RWPE2 (cell line): Measurements from ENCODE around the gene GPR137C.

Experiments used
- ATAC-seq: fragments of 200-7000 bp; cut with Tn5 transposase; 3 replicates; pipeline ENCODE4 v1.9.1; 2021; ENCODE audit warnings: low read depth
- DNase-seq: peaks from one replicate; pipeline ENCODE4 v3.0.0-alpha.2; 2020; ENCODE audit warnings: low spot score
- H3K27ac ChIP-seq: fragments of 450-650 bp; 2 replicates; pipeline ENCODE4 v1.5.1; 2017; ENCODE audit warnings: mild to moderate bottlenecking; ENCODE audit not compliant: poor library complexity, severe bottlenecking
- H3K27me3 ChIP-seq: fragments of 250-450 bp; sonication (Bioruptor Pico); 2 replicates; pipeline ENCODE4 v1.5.1; 2021; ENCODE audit warnings: mild to moderate bottlenecking, moderate library complexity; ENCODE audit not compliant: insufficient read depth, poor library complexity, severe bottlenecking
- H3K36me3 ChIP-seq: fragments of 250-450 bp; sonication (Bioruptor Pico); 2 replicates; pipeline ENCODE4 v1.5.1; 2020; ENCODE audit warnings: low read depth, mild to moderate bottlenecking, moderate library complexity
- H3K4me1 ChIP-seq: fragments of 250-450 bp; sonication (Bioruptor Pico); 2 replicates; pipeline ENCODE4 v1.5.1; 2021; ENCODE audit warnings: mild to moderate bottlenecking, moderate library complexity; ENCODE audit not compliant: insufficient read depth, poor library complexity, severe bottlenecking
- H3K4me3 ChIP-seq: fragments of 250-450 bp; sonication (Bioruptor Pico); 2 replicates; pipeline ENCODE4 v1.5.1; 2021; ENCODE audit warnings: mild to moderate bottlenecking, moderate library complexity; ENCODE audit not compliant: severe bottlenecking
- H3K9me3 ChIP-seq: fragments of 250-450 bp; sonication (Bioruptor Pico); 2 replicates; pipeline ENCODE4 v1.5.1; 2021; ENCODE audit warnings: mild to moderate bottlenecking, moderate library complexity; ENCODE audit not compliant: severe bottlenecking
- TF ChIP-seq, protein P1 (sequence below): fragments of 450-650 bp; IDR thresholded peaks from one replicate; pipeline ENCODE4 v1.5.1; 2017; ENCODE audit warnings: mild to moderate bottlenecking, moderate library complexity; ENCODE audit not compliant: poor library complexity, severe bottlenecking

The GPR137C gene

DNA sequence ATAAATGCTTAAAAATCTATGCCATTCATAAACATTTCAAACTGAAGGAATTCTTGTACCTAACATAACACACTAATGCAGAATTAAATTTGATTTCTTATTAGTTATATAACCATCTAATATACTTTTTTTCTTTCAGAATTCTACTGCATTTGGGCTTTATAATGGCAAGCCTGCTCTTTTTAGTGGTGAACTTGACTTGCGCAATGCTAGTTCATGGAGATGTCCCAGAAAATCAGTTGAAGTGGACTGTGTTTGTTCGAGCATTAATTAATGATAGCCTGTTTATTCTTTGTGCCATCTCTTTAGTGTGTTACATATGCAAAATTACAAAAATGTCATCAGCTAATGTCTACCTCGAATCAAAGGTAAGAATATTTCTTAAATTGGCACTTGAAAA is 47.3 kb downstream of the GPR137C start:
- Histone ChIP-seq H3K4me3 (no peak overlapping the region), H3K27me3 (no peaks in the 10 kb centered on the region), H3K27ac (no peak overlapping the region), H3K36me3 (no peaks in the 10 kb centered on the region), H3K4me1 (no peaks in the 10 kb centered on the region), H3K9me3 (no peaks in the 10 kb centered on the region)
- DNase-seq (no peak), ATAC-seq (no peak)
- TF ChIP-seq, protein P1, sequence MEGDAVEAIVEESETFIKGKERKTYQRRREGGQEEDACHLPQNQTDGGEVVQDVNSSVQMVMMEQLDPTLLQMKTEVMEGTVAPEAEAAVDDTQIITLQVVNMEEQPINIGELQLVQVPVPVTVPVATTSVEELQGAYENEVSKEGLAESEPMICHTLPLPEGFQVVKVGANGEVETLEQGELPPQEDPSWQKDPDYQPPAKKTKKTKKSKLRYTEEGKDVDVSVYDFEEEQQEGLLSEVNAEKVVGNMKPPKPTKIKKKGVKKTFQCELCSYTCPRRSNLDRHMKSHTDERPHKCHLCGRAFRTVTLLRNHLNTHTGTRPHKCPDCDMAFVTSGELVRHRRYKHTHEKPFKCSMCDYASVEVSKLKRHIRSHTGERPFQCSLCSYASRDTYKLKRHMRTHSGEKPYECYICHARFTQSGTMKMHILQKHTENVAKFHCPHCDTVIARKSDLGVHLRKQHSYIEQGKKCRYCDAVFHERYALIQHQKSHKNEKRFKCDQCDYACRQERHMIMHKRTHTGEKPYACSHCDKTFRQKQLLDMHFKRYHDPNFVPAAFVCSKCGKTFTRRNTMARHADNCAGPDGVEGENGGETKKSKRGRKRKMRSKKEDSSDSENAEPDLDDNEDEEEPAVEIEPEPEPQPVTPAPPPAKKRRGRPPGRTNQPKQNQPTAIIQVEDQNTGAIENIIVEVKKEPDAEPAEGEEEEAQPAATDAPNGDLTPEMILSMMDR, result no peak

DNA sequence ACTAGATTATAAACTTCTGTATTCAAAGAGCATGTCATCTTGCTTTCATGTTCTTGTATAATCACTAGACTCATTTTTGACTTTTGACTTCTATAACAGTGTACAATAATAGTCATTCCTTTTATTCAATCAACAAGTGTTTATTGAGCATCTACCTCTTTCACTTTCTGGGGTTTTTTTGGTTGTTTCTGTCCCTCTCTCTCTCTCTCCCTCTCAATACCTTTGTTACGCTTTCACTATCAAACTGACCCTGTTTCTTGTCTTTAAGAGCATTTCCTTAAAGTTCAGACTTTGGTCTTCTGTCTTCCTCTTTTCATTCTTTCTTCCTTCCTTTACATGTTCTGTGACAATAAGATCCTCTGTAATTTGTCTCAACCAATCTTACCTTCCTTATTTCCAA is 49.5 kb downstream of the GPR137C start:
- Histone ChIP-seq H3K9me3 (no peaks in the 10 kb centered on the region), H3K4me3 (no peak overlapping the region), H3K4me1 (no peaks in the 10 kb centered on the region), H3K36me3 (no peaks in the 10 kb centered on the region), H3K27me3 (no peaks in the 10 kb centered on the region), H3K27ac (no peak overlapping the region)
- ATAC-seq (no peak), DNase-seq (no peak)
- TF ChIP-seq, protein P1, result no peak

DNA sequence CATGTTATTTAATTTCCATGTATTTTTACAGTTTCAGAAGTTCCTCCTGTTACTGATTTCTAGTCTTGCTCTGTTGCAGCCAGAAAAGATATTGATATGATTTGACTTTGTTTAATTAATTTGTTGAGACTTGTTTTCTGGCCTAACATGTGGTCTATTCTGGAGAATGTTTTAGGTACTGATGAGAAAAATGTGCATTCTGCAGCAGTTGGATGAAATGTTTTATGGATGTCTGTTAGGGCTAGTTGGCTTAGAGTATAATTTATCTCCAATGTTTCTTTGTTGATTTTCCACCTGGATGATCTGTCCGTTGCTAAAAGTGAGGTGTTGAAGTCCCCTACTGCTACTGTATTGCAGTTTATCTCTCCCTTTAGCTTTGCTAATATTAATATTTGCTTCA is 54.4 kb downstream of the GPR137C start:
- DNase-seq (no peak), ATAC-seq (no peak)
- Histone ChIP-seq H3K27me3 (no peaks in the 10 kb centered on the region), H3K4me3 (no peak overlapping the region), H3K9me3 (no peaks in the 10 kb centered on the region), H3K27ac (no peak overlapping the region), H3K36me3 (no peaks in the 10 kb centered on the region), H3K4me1 (no peaks in the 10 kb centered on the region)
- TF ChIP-seq, protein P1, result no peak

DNA sequence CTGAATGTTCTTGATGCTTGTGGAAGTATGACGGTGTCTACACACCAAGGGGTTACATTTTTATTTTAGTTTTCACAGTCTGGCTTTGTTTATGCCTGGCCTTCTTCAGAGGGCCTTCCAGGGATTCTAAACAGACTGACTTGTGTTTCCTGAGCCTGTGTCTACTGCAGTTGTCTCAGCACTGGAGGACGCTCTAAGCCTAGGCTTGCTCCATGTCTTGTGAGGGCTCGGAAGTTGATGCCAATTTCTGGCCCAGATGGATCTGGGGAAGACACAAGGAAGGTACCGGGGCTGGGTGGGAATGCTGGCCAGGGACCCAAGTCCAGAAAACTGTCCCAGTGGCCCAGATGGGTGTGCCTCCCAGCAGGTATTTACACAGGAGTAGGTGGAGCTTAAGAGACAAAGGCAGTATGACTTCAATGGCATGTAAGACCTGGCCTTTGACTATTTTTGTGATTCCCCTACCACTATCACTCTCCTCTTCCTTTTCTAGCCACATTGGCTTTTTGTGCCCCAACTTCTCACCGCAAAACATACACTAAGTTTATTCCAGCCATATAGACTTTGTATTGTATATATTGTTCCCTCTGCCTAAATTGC is 56.9 kb downstream of the GPR137C start:
- no peak overlapping the region for H3K4me3 ChIP-seq
- H3K4me1 ChIP-seq, result no peaks in the 10 kb centered on the region
- TF ChIP-seq, protein P1, result no peak
- H3K9me3 ChIP-seq, result no peaks in the 10 kb centered on the region
- H3K27ac ChIP-seq, result no peak overlapping the region
- no peak for DNase-seq
- H3K36me3 ChIP-seq, result no peaks in the 10 kb centered on the region
- ATAC-seq, result no peak
- H3K27me3 ChIP-seq, result no peaks in the 10 kb centered on the region

DNA sequence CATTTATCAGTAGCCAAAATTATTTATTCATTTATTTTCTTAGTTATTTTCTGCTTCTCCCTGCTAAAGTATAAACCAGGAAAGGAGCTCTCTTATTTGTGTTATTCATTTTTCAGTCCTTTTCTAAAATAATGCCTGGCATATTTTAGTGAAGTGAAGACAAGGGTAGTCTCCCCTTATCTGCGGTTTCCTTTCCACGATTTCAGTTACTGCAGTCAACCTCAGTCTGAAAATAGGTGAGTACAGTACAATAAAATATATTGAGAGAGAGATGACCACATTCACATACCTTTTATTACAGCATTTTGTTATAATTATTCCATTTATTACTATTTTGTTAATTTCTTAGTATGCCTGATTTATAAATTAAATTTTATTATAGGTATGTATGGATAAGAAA is 57.6 kb downstream of the GPR137C start:
- Histone ChIP-seq H3K36me3 (no peaks in the 10 kb centered on the region), H3K27ac (no peak overlapping the region), H3K4me1 (no peaks in the 10 kb centered on the region), H3K27me3 (no peaks in the 10 kb centered on the region), H3K4me3 (no peak overlapping the region), H3K9me3 (no peaks in the 10 kb centered on the region)
- no peak for DNase-seq
- no peak for ATAC-seq
- TF ChIP-seq, protein P1, result no peak
